GM12873 (cell line): ENCODE results near the gene CHPF2.

Experiments
- TF ChIP-seq, protein P1 (sequence below): IDR thresholded peaks from 2 replicates; pipeline ENCODE4 v1.5.1; 2012; ENCODE audit warnings: low read depth, mild to moderate bottlenecking, moderate library complexity, low read length, control low read depth; ENCODE audit not compliant: insufficient read depth; ENCODE audit errors: missing control alignments

The CHPF2 gene

DNA sequence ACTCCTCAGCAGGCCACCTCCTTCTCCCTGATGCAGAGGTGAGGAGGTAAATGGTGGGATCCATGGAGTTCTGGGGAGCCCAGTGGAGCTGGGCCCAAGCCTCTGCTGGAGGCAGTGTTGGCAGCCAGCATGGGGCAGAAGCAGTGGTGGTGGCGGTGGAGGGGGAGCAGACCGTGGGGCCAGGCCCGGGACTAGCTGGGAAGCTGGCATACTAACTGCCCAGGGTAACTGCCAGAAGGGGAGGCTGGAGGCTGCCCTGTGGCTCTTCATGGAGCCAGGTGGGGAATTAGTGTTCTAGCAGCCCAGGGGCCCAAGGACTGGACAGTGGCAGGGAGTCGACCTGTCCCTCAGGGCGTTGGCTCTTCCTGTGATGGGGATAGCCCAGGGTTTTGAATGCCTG, 32.3 kb downstream of the CHPF2 start:
- TF ChIP-seq, protein P1, sequence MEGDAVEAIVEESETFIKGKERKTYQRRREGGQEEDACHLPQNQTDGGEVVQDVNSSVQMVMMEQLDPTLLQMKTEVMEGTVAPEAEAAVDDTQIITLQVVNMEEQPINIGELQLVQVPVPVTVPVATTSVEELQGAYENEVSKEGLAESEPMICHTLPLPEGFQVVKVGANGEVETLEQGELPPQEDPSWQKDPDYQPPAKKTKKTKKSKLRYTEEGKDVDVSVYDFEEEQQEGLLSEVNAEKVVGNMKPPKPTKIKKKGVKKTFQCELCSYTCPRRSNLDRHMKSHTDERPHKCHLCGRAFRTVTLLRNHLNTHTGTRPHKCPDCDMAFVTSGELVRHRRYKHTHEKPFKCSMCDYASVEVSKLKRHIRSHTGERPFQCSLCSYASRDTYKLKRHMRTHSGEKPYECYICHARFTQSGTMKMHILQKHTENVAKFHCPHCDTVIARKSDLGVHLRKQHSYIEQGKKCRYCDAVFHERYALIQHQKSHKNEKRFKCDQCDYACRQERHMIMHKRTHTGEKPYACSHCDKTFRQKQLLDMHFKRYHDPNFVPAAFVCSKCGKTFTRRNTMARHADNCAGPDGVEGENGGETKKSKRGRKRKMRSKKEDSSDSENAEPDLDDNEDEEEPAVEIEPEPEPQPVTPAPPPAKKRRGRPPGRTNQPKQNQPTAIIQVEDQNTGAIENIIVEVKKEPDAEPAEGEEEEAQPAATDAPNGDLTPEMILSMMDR = no peak

DNA sequence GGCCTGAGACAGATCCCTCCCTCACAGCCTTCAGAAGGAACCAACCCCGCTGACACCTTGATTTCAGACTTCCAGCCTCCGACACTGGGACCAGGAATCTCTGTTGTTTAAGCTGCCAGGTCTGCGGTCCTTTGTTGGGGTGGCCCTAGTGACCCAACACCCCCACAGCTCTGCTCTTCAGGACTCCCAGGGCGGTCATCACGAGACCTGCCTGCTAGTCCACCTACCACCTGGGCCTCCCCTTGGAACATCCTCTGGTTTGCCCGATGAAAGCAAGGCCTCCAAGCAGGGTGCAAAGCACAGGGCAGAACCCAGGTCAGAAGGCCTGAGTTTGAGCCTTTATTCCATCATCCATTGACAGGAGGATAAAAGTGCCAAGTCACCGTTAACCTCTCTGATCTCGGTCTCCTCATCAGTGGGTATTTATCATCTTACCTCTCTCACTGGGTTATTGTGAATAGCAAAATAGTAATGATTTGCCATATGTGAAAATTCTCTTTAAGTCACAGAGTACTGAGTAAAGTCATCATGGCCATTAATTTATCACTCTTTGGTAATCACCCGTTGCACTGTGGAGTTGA, 33.2 kb downstream of the CHPF2 start:
- TF ChIP-seq, protein P1 = no peak

DNA sequence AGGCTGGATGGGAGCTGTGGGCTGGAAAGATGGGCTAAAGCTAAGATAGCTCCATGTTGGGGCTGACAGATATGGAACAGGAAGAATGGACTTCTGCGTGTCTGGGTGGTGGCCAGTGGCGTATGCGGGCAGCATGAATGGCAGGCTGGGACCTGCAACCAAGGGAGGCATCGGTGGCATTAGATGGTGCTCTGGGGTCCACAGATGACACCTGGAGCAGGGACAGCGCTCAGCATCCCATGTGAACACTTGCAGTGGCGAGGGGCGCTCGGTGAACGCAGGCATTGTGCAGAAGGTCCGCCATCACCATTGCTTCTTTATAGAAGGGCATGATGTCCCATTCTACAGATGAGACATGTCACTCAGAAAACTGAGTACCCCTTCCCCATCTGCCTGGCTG, 37.2 kb downstream of the CHPF2 start:
- TF ChIP-seq, protein P1 = no peak

DNA sequence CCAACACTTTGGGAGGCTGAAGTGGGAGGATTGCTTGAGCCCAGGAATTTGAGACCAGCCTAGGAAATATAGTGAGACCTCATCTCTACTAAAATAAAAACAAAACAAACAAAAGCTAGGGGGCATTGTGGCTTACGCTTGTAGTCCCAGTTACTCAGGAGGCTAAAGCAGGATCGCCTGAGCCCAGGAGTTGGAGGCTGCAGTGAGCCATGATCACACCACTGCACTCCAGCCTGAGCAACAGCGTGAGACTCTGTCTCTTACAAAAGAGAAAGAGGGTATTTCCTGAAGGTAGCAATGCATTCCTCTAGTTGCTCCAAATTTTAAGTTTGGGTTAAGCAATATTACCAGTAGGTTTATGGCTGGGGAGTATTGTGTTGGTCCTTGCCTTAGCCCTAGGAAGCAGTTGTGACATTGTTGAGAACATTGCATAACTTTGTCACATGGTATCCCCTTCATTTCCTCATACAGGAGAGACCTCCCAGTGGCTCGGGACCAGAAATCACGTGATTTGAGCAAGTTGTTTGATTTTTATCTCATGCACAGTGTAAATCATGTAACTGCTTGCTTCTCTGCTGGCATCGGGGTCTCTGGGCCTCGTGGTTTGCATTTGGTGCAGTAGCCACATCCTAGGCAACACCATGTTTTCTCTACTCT, 39.5 kb downstream of the CHPF2 start:
- TF ChIP-seq, protein P1 = no peak

DNA sequence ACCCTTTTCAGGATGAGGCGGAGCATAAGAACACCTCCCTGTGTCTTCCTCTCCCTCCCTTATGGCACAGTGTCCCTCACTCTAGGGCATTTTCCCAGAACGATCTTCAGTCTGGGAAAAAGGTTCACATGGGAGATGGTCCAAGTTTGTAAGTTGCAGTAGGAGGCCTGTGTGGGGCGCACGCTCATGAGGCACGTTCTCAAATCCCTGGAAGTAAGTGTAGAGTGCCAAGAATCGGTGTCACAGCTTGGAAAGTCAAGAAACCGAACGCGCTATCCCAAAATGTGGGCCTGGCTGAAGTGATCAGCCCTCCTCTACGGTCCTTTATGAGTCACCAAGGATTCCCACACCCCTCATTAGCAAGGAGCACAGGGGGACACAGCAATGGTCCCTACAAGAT, 40.1 kb downstream of the CHPF2 start:
- TF ChIP-seq, protein P1 = no peak

DNA sequence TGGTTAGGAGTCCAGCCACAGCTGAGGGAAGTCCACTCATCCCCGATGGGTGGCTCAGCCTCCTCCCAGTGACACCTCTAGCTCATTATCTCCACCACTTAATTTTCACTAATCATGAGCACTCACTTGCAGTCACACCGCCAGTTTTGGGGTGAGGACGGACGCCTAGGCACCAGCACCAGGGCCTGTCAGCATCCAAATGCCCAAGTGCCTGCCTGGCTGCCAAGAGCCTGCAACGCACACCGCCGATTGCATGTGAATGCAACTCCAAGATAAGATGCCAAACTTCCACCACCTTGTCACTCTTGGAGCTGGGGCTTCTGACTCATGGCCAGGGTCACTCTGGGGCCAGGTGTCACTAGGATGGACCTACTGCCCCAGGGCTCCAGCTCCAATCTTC, 40.6 kb downstream of the CHPF2 start:
- TF ChIP-seq, protein P1 = no peak

DNA sequence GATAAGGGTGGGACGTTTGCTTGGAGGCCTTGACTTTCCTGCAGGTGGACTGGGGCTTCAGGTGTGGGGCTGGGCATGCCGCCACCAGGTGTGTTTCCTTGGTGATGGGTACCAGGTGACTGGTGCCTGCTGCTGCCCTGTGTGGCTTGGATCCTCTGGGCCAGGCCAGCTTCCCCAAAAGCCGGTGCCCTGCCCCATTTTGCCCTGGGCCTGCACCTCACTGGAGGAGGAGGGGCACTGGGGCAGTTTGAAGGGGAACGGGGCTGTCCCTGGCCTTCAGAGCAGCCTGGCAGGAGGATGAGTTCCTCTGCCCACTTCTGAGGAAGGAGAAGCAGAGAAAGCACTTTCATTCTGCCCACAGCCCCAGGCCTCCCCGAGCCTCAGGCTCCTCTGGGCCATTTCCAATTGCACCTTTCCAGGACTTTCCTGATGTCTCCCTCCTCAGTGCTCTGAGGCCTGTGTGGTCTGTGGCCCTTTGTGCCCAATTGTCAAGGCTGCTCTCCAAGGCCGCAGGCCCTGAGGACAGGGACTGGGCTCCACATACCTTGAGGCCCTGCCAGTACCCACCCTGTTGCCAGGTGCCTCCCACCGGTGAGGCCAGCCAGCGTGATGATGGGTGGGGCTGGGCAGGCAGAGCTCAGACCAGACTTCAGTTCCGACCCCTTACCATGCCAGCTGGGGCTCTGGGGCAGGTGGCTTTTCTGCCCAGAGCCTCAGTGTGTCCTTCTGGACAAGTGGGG, 41.5 kb downstream of the CHPF2 start:
- TF ChIP-seq, protein P1 = no peak
